Upper lobe of left lung (tissue), 6 donors: Measurements from ENCODE around the gene ETV3L. TPM values are rescaled to one million over a fixed set of nuclear protein-coding genes. Genes with fewer than 3 reads are reported as not detected.

Experiments
- ATAC-seq, 2 donors: fragments of 200-7000 bp; cut with Tn5 transposase; one replicate each; pipeline ENCODE4 v1.9.1; 2022; ENCODE audit warnings: mild to moderate bottlenecking in 2 of 2, moderate library complexity in 2 of 2; ENCODE audit not compliant: low FRiP score in 2 of 2
- DNase-seq, 2 donors: peaks; one replicate each; pipeline ENCODE4 v3.0.0-alpha.2; 2019 to 2020
- H3K27ac ChIP-seq, 4 donors: fragments of 200-600 bp; sonication (generic); one replicate each; pipeline ENCODE4 v1.5.1; 2016 to 2019
- H3K27me3 ChIP-seq, 4 donors: fragments of 200-600 bp; sonication (generic); one replicate each; pipeline ENCODE4 v1.5.1; 2017 to 2019
- H3K36me3 ChIP-seq, 4 donors: fragments of 200-600 bp; sonication (generic); one replicate each; pipeline ENCODE4 v1.5.1; 2016 to 2019
- H3K4me1 ChIP-seq, 4 donors: fragments of 200-600 bp; sonication (generic); one replicate each; pipeline ENCODE4 v1.5.1; 2018 to 2019
- H3K4me3 ChIP-seq, 4 donors: fragments of 200-600 bp; sonication (generic); one replicate each; pipeline ENCODE4 v1.5.1; 2017 to 2019; ENCODE audit warnings: mild to moderate bottlenecking in 2 of 4, moderate library complexity in 1 of 4
- H3K9me3 ChIP-seq, 4 donors: fragments of 200-600 bp; sonication (generic); one replicate each; pipeline ENCODE4 v1.5.1; 2018 to 2019
- CTCF ChIP-seq, 6 experiments: fragments of 450-650 bp in 4 of 6; fragments of 200-600 bp in 2 of 6; sonication (generic) in 2 of 6; IDR thresholded peaks; one replicate each; pipeline ENCODE4 v1.5.1; 2016 to 2019; ENCODE audit warnings: antibody characterized with exemption in 6 of 6
- EP300 ChIP-seq, 4 donors: sonication (generic); formaldehyde crosslinking; IDR thresholded peaks; one replicate each; pipeline ENCODE4 v1.5.1; 2017; ENCODE audit warnings: antibody characterized with exemption in 4 of 4, control low read depth in 2 of 4
- POLR2A ChIP-seq, 4 donors: fragments of 450-650 bp; IDR thresholded peaks; one replicate each; pipeline ENCODE4 v1.5.1; 2016 to 2017; ENCODE audit warnings: antibody characterized with exemption in 4 of 4, mild to moderate bottlenecking in 2 of 4
- POLR2AphosphoS5 ChIP-seq, 2 donors: sonication (generic); formaldehyde crosslinking; IDR thresholded peaks; one replicate each; pipeline ENCODE4 v1.5.1; 2017; ENCODE audit warnings: antibody characterized with exemption in 2 of 2
- WGBS, 2 donors: methylation state at CpG; one replicate each; pipeline ENCODE4 v1.1.5; 2017 to 2018; 5-methylcytosine and 5-hydroxymethylcytosine counted together
- total RNA-seq, 6 donors: library from RNA; depleted of rRNA in 4 of 6; stranded (reverse); fragments of >200 nt in 4 of 6; gene quantifications; one replicate each; pipeline versions ENCODE4 v1.1.0 to v1.2.1, GENCODE V29; 2016 to 2021
- donor health status: DM: no; HTN: no; CAD: no; lungs with moderate emphysema.
- donor health status: DM: no; HTN: yes; CAD: no; lungs with severe emphysema.

ETV3L gene
- total RNA-seq, 6 donors from 2014 or later: not detected

GRCh38 chr1:157095091-157095490 lies 4.5 kb downstream of the ETV3L start:
- no peak for DNase-seq
- no peak for TF ChIP-seq EP300 (IDR thresholded peaks at IDR 0.05)
- TF ChIP-seq CTCF (IDR thresholded peaks at IDR 0.05): no peak
- no peak for TF ChIP-seq POLR2AphosphoS5 (IDR thresholded peaks at IDR 0.05)
- no peak for TF ChIP-seq POLR2A (IDR thresholded peaks at IDR 0.05)
- H3K9me3 ChIP-seq: no peaks in the 10 kb centered on the region
- no peaks in the 10 kb centered on the region for H3K27me3 ChIP-seq
- WGBS, 2 donors: 67 to 68% methylated on average over 4 of the region's 4 CpGs
- no peak for ATAC-seq
- H3K4me3 ChIP-seq: no peak overlapping the region
- peaks cover 0 to 6% (median 2%) of the 10 kb centered on the region in 4 donors for H3K4me1 ChIP-seq
- no peaks in the 10 kb centered on the region for H3K36me3 ChIP-seq
- no peak overlapping the region for H3K27ac ChIP-seq

- Histone ChIP-seq H3K9me3 (no peaks in the 10 kb centered on the region), H3K4me3 (no peak overlapping the region), H3K4me1 (peaks cover 0 to 7% (median 3%) of the 10 kb centered on the region in 4 donors), H3K27me3 (no peaks in the 10 kb centered on the region), H3K36me3 (no peaks in the 10 kb centered on the region), H3K27ac (no peak overlapping the region)
- WGBS, 2 donors: 48 to 64% methylated on average over 7 of the region's 8 CpGs
- DNase-seq (peak in 1 of 2 donors; percentile 66), ATAC-seq (no peak)
- TF ChIP-seq POLR2AphosphoS5 (IDR thresholded peaks at IDR 0.05): no peak
- TF ChIP-seq CTCF (IDR thresholded peaks at IDR 0.05): no peak
- no peak for TF ChIP-seq POLR2A (IDR thresholded peaks at IDR 0.05)
- no peak for TF ChIP-seq EP300 (IDR thresholded peaks at IDR 0.05)
Measured at GRCh38 chr1:157092831-157093230, 6.8 kb downstream of the ETV3L start.

GRCh38 chr1:157091668-157092273 lies 7.8 kb downstream of the ETV3L start:
- TF ChIP-seq CTCF (IDR thresholded peaks at IDR 0.05) (no peak), POLR2A (IDR thresholded peaks at IDR 0.05) (no peak)
- DNase-seq: no peak
- no peaks in the 10 kb centered on the region for H3K9me3 ChIP-seq
- 81 to 92% methylated on average over 4 of the region's 4 CpGs for WGBS, 2 donors
- H3K4me1 ChIP-seq: peaks cover 0 to 7% (median 3%) of the 10 kb centered on the region in 4 donors
- no peak for ATAC-seq
- no peak overlapping the region for H3K4me3 ChIP-seq
- no peaks in the 10 kb centered on the region for H3K27me3 ChIP-seq
- no peaks in the 10 kb centered on the region for H3K36me3 ChIP-seq
- H3K27ac ChIP-seq: no peak overlapping the region

GRCh38 chr1:157091186-157091585 lies 8.4 kb downstream of the ETV3L start:
- 87 to 96% methylated on average over 3 to 4 of the region's 4 CpGs for WGBS, 2 donors
- Histone ChIP-seq H3K27ac (no peak overlapping the region), H3K4me3 (no peak overlapping the region), H3K4me1 (peaks cover 0 to 7% (median 3%) of the 10 kb centered on the region in 4 donors), H3K27me3 (no peaks in the 10 kb centered on the region), H3K36me3 (no peaks in the 10 kb centered on the region), H3K9me3 (no peaks in the 10 kb centered on the region)
- ATAC-seq (no peak), DNase-seq (no peak)
- TF ChIP-seq POLR2AphosphoS5 (IDR thresholded peaks at IDR 0.05) (no peak), EP300 (IDR thresholded peaks at IDR 0.05) (no peak), POLR2A (IDR thresholded peaks at IDR 0.05) (no peak), CTCF (IDR thresholded peaks at IDR 0.05) (no peak)

- Histone ChIP-seq H3K9me3 (no peaks in the 10 kb centered on the region), H3K27me3 (no peaks in the 10 kb centered on the region), H3K4me1 (peaks cover 0 to 7% (median 3%) of the 10 kb centered on the region in 4 donors), H3K27ac (no peak overlapping the region), H3K4me3 (no peak overlapping the region), H3K36me3 (no peaks in the 10 kb centered on the region)
- TF ChIP-seq POLR2AphosphoS5 (IDR thresholded peaks at IDR 0.05) (no peak), CTCF (IDR thresholded peaks at IDR 0.05) (no peak), EP300 (IDR thresholded peaks at IDR 0.05) (no peak), POLR2A (IDR thresholded peaks at IDR 0.05) (no peak)
- DNase-seq (no peak), ATAC-seq (no peak)
- 71 to 81% methylated on average over 2 to 3 of the region's 3 CpGs for WGBS, 2 donors
Measured at GRCh38 chr1:157090771-157091170, 8.8 kb downstream of the ETV3L start.
